IMR-90 (cell line): ENCODE data around the gene BRAT1.

ENCODE experiments used
- CEBPB ChIP-seq: IDR thresholded peaks from 2 replicates; pipeline ENCODE4 v1.6.1; 2012; ENCODE audit warnings: low read depth, low read length, improper control_type of control experiment
- CTCF ChIP-seq: conservative IDR thresholded peaks from 2 replicates; pipeline ENCODE4 v1.5.1; 2012; ENCODE audit warnings: mild to moderate bottlenecking, low read depth, low read length, improper control_type of control experiment
- MAFK ChIP-seq: IDR thresholded peaks from 2 replicates; pipeline ENCODE4 v1.6.1; 2012; ENCODE audit warnings: low read depth, low read length, improper control_type of control experiment
- MXI1 ChIP-seq: IDR thresholded peaks from 2 replicates; pipeline ENCODE4 v1.6.1; 2012; ENCODE audit warnings: low read depth, mild to moderate bottlenecking, low read length, moderate library complexity, borderline replicate concordance
- POLR2A ChIP-seq: IDR thresholded peaks from 2 replicates; pipeline ENCODE4 v1.6.1; 2012; ENCODE audit warnings: mild to moderate bottlenecking, low read depth, low read length
- USF2 ChIP-seq: fragments of 150-350 bp; IDR thresholded peaks from 2 replicates; pipeline ENCODE4 v1.6.1; 2017; ENCODE audit warnings: mild to moderate bottlenecking, antibody characterized with exemption, low read length, low read depth

DNA sequence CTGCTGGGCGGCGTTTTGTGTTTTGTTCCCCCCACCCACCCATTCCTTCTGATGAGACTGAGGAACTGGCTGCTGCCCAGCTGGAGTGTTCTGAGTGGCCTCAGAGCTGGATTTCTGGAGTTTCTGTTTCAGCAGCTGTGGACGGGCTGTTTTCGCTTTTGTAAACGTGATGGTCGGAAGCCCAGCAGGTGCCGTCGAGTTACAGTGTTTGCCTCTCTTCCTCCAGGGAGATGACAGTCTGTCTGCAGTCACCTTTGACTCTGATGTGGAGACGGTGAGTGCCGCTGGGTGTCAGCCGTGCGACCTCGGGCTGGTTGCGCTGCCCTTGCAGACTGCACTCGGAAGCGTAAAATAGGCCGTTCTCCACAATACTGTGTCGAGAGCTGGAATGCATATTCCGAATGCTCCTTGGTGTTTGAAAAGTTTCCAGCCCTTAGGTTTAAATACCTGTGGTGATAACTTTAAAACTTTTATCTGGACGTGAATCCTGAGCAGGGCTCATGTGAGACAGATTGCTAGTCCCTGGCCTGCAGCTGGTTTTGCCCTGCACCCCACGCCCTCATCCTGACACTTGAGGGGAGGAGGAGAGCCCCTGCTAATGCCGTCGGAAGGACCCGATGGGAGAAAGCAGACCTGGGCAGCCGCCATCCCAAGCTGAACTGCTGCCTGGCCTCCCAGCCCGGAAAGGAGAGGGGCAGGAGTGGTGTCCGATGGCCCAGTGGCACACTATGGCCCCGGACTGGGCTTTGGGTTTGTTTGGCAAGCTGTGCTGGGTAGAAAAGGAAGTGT lies 11.8 kb upstream of the BRAT1 start:
- TF ChIP-seq CTCF (no peak), MXI1 (no peak), CEBPB (no peak), MAFK (no peak), POLR2A (no peak), USF2 (no peak)
